NCI-H774 (cell line): ENCODE data around the gene KCNT2.

ENCODE experiments used
- DNase-seq: peaks from one replicate; lab custom pipeline; 2025; lab: John Stamatoyannopoulos, UW

KCNT2 gene

DNA sequence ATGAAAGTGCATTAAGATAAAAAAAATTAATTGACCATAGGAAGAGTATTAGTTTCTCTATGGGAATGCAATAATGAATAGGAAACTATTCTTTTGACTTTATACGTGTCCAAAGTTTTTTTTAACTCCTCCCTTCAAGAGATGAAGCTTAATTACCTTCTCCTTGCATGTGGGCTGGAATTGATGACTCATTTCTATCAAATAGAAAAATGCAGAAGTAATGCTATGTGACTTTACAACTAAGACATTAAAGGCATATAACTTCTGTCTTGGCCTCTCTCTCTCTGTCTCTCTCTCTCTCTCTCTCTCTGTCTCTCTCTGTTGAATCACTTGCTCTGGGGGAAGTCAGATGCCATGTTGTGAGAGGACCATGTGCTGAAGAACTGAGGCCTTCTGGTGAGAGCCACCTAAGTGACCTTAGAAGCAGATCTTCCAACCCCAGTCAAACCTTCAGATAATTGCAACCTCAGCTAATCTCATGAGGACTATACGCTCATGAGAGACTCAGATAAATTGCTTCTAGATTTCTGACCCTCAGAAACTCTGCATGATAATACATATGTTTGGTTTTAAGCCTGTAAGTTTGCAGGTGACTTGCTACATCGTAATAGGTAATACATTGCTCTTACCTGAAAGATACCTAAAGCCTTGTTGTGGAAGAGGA lies 414.2 kb downstream of the KCNT2 start:
- DNase-seq = no peak

DNA sequence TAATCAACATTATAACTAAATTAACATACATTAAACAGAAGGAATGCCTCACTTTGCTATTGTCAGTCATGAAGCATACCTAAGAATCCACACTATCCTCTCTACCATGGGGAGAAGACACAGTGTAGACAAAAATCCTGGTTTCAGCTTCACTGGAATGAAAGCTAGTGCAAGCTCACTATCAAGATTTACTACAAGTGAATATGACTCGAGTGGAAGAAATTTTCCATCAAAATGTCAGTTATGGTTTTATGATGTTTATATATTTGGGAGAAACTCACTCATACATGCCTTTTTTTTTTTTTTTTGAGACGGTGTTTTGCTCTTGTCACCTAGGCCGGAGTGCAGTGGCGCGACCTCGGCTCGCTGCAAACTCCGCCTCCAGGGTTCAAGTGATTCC lies 424.3 kb downstream of the KCNT2 start:
- no peak for DNase-seq

DNA sequence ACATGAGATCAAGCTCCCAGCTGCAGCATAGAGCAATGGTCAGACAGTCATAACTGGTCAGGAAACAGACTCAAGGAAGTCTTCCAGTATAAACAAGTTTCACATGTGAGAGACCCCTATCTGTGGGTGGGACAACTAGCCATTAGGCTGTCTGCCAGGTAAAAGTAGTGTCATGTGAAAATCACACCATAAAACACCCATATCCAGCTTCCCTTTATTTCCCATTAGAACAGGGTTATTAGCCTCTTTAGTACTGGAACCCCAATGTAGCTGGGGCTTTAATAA lies 426.7 kb downstream of the KCNT2 start:
- DNase-seq = no peak

DNA sequence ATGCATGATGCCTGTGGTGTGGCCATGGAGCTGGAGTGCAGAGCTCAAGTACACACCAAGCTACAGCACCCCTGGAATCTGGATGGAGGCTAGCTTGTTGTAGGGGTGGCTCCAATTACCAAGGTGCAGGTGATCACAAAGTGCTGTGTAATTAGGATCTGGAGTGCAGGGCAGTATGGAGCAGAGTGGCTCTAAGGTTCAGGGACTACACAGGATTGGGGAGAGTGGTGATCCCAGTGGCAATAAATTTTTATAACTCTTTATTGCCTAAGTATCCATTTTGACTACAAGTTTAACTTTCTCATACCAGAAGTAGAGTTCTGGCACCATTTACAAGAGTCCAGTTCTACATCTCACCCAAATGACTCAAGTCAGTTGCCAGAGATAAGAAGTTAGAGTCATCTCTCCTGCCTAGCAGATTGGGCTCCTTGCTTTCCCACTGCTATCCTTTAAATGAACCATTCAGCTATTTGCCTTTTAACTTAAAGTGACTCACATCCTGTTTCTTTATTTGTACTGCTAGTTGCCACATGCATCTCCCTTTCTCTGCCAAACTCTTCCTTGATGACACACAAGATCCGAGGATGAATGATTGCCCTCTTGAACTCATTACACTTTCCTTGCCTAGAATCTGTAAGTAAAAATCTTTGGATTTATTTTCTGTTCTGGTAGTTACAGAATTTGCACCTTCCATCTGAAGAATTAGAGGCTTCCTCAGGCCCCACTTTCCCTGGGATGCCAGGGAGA lies 427.2 kb downstream of the KCNT2 start:
- DNase-seq = no peak

DNA sequence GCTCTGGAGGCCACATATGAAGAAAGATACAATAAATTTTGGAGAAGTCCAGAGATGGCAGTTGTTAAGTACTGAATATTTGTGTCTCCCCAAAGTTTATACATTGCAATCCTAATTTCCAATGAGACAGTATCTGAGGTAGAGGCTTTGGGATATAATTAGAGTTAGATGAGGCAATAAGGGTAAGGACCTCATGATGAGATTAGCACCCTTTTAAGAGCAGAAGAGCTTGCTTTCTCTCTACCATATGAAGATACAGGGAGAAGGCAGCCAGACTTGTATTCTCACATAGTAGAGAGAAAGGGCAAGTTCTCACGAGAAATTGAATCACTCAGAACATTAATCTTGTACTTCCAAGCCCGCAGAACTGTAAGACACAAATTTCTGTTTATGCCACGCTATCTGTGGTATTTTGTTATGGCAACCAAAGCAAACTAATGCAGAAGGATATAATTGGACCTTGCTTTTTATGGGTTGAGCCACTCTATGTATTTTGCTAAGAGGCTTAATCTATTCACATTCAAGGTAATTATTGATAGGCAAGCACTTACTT lies 430.1 kb downstream of the KCNT2 start:
- no peak for DNase-seq
